ENCODE results near the gene WASF3. TPM values are rescaled to one million over a fixed set of nuclear protein-coding genes. Genes with fewer than 3 reads are reported as not detected.

The WASF3 gene
- total and polyA plus RNA-seq, 2 experiments from 2014 or later: 9.9 to 20.7 TPM

DNA sequence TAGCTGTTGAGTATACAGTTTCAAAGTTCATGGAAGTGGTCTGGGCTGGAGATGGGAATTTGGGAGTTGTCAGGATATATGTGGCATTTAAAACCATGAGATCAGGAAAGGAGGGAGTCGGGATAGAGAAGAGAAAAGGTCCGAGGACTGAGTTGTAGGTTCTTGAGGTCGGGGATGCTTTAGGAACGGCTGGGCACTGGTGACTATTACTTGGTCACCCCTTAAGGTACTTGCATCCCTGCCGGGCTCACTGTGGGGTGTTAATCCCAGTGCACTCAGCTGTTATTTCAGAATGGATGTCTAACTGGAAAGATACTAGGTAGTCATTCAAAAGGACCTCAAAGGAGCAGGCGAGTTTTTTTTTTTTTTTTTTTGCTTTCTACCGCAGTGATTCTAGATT is 34.2 kb downstream of the WASF3 start:
- Histone ChIP-seq H4K20me1 (replicated peaks; ENCODE audit: insufficient read depth) (peaks cover 3% of the 10 kb centered on the region), H3K4me1 (ENCODE audit: insufficient read depth) (no peaks in the 10 kb centered on the region), H3K9me2 (ENCODE audit: insufficient read depth) (no peaks in the 10 kb centered on the region), H3K36me3 (ENCODE audit: insufficient read depth) (no peaks in the 10 kb centered on the region), H3K4me2 (no peak overlapping the region), H2AFZ (no peak overlapping the region), H3K27me3 (ENCODE audit: insufficient read depth) (no peaks in the 10 kb centered on the region), H3K79me2 (replicated peaks; ENCODE audit: insufficient read depth) (peaks cover 68% of the 10 kb centered on the region), H3F3A (replicated peaks; ENCODE audit: low read depth) (no peaks in the 10 kb centered on the region), H3K4me3 (no peak overlapping the region), H3K27ac (ENCODE audit: low read depth) (no peak overlapping the region)
- peaks cover 6% of the 10 kb centered on the region for H3K27me3 Mint-ChIP-seq (ENCODE audit: insufficient read depth, low read depth, poor library complexity)
- DNase-seq (ENCODE audit: low spot score) (no peak), ATAC-seq (peak; percentile 56)
- H3K9me3 Mint-ChIP-seq: no peaks in the 10 kb centered on the region
- TF ChIP-seq EZH2phosphoT487 (IDR thresholded peaks at IDR 0.05; ENCODE audit: unreplicated experiment) (no peak), NANOG (IDR thresholded peaks at IDR 0.05; ENCODE audit: borderline replicate concordance) (no peak), CTCF (conservative IDR thresholded peaks at IDR 0.05; ENCODE audit: low read depth in 2 of 2) (no peak), EZH2 (IDR thresholded peaks at IDR 0.05; ENCODE audit: low read depth, unreplicated experiment) (no peak), JUNB (IDR thresholded peaks at IDR 0.05; ENCODE audit: unreplicated experiment) (no peak), POLR2AphosphoS5 (IDR thresholded peaks at IDR 0.05; ENCODE audit: low read depth) (no peak), CREB1 (CRISPR knock-in tag; IDR thresholded peaks at IDR 0.05; ENCODE audit: low read depth) (no peak), ZNF114 (CRISPR knock-in tag; IDR thresholded peaks at IDR 0.05) (no peak), ZNF462 (CRISPR knock-in tag; IDR thresholded peaks at IDR 0.05) (no peak), ZNF331 (CRISPR knock-in tag; IDR thresholded peaks at IDR 0.05; ENCODE audit: low read depth) (no peak), STAT1 (IDR thresholded peaks at IDR 0.05; ENCODE audit: unreplicated experiment) (no peak), ETS1 (IDR thresholded peaks at IDR 0.05) (no peak)
- TF ChIP-seq, protein P1, sequence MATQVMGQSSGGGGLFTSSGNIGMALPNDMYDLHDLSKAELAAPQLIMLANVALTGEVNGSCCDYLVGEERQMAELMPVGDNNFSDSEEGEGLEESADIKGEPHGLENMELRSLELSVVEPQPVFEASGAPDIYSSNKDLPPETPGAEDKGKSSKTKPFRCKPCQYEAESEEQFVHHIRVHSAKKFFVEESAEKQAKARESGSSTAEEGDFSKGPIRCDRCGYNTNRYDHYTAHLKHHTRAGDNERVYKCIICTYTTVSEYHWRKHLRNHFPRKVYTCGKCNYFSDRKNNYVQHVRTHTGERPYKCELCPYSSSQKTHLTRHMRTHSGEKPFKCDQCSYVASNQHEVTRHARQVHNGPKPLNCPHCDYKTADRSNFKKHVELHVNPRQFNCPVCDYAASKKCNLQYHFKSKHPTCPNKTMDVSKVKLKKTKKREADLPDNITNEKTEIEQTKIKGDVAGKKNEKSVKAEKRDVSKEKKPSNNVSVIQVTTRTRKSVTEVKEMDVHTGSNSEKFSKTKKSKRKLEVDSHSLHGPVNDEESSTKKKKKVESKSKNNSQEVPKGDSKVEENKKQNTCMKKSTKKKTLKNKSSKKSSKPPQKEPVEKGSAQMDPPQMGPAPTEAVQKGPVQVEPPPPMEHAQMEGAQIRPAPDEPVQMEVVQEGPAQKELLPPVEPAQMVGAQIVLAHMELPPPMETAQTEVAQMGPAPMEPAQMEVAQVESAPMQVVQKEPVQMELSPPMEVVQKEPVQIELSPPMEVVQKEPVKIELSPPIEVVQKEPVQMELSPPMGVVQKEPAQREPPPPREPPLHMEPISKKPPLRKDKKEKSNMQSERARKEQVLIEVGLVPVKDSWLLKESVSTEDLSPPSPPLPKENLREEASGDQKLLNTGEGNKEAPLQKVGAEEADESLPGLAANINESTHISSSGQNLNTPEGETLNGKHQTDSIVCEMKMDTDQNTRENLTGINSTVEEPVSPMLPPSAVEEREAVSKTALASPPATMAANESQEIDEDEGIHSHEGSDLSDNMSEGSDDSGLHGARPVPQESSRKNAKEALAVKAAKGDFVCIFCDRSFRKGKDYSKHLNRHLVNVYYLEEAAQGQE (IDR thresholded peaks at IDR 0.05; ENCODE audit: unreplicated experiment): no peak
- H3K4me3 Mint-ChIP-seq: no peak overlapping the region
- H3K27ac Mint-ChIP-seq: no peak overlapping the region
- H3K4me1 Mint-ChIP-seq: peaks cover 37% of the 10 kb centered on the region
- H3K36me3 Mint-ChIP-seq (ENCODE audit: low read depth): no peaks in the 10 kb centered on the region

All from GM23338 (cell line).